ENCODE results near the gene FAM210B. TPM values are rescaled to one million over a fixed set of nuclear protein-coding genes. Genes with fewer than 3 reads are reported as not detected.

The FAM210B gene
- total and polyA plus RNA-seq, 2 of the 13 experiments (the other 11 are each of a cell fraction or from before 2014, with no cell fraction given), result 75.9 to 107 TPM

GRCh38 chr20:56360133-56360907 lies 1.5 kb downstream of the FAM210B start (continued):
- TF ChIP-seq ZNF10 (CRISPR knock-in tag; IDR thresholded peaks at IDR 0.05; ENCODE audit: borderline replicate concordance, low read depth), result no peak
- 0 out of 2 replicates have a peak, but pooled peaks have one; percentile 26 for TF ChIP-seq FOXA1 (IDR thresholded peaks at IDR 0.05)
- peak; percentile 91 for TF ChIP-seq FOXA1 (CRISPR knock-in tag; IDR thresholded peaks at IDR 0.05)
- 0 out of 2 replicates have a peak, but pooled peaks have one; percentile 46 for TF ChIP-seq ZSCAN31 (CRISPR knock-in tag; IDR thresholded peaks at IDR 0.05; ENCODE audit: low read depth)
- TF ChIP-seq PHF21A (CRISPR knock-in tag; IDR thresholded peaks at IDR 0.05), result peak; percentile 69
- TF ChIP-seq ZNF800 (CRISPR knock-in tag; IDR thresholded peaks at IDR 0.05), result peak; percentile 57; the same call in 1 of the 2 replicates
- TF ChIP-seq ZXDC (CRISPR knock-in tag; IDR thresholded peaks at IDR 0.05), result peak; percentile 66; the same call in 1 of the 2 replicates
- TF ChIP-seq REPIN1 (CRISPR knock-in tag; IDR thresholded peaks at IDR 0.05; ENCODE audit: borderline replicate concordance, low read depth), result peak; percentile 12; the same call in 1 of the 2 replicates
- TF ChIP-seq ZC3H4 (CRISPR knock-in tag; IDR thresholded peaks at IDR 0.05; ENCODE audit: borderline replicate concordance), result peak; percentile 66; the same call in 1 of the 2 replicates
- TF ChIP-seq PCBP2 (optimal IDR thresholded peaks at IDR 0.05; ENCODE audit: low read depth, low read length, poor library complexity, severe bottlenecking), result no peak
- TF ChIP-seq NR2F1 (CRISPR knock-in tag; IDR thresholded peaks at IDR 0.05), result peak in 1 of 2 experiments; percentile 37; a peak in 2 of 4 replicates
- no peak for TF ChIP-seq SRSF4 (IDR thresholded peaks at IDR 0.05; ENCODE audit: low read depth, low read length, poor library complexity, severe bottlenecking)
- no peak for TF ChIP-seq SOX13 (IDR thresholded peaks at IDR 0.05)
- peak in 1 of 2 experiments; percentile 40; a peak in 1 of 4 replicates for TF ChIP-seq SOX13 (CRISPR knock-in tag; conservative IDR thresholded peaks at IDR 0.05 in 1 of 2, IDR thresholded peaks at IDR 0.05 in 1 of 2)
- TF ChIP-seq POLR2G (IDR thresholded peaks at IDR 0.05; ENCODE audit: low read depth, low read length), result peak; percentile 32
- TF ChIP-seq ZNF331 (CRISPR knock-in tag; IDR thresholded peaks at IDR 0.05), result 0 out of 2 replicates have a peak, but pooled peaks have one; percentile 14
- TF ChIP-seq THAP8 (CRISPR knock-in tag; IDR thresholded peaks at IDR 0.05; ENCODE audit: borderline replicate concordance), result no peak
- TF ChIP-seq HINFP (CRISPR knock-in tag; IDR thresholded peaks at IDR 0.05; ENCODE audit: low read depth), result no peak
- no peak for TF ChIP-seq FIP1L1 (IDR thresholded peaks at IDR 0.05; ENCODE audit: borderline replicate concordance, insufficient read depth, low read depth, low read length)
- peak; percentile 82; the same call in 1 of the 2 replicates for TF ChIP-seq BRD4 (CRISPR knock-in tag; IDR thresholded peaks at IDR 0.05)
- peak; percentile 59; the same call in 1 of the 2 replicates for TF ChIP-seq ZNF616 (CRISPR knock-in tag; IDR thresholded peaks at IDR 0.05; ENCODE audit: low read depth)
